Measurements from ENCODE around the gene TMEM259. TPM values are rescaled to one million over a fixed set of nuclear protein-coding genes. Genes with fewer than 3 reads are reported as not detected.
A peak's percentile ranks its signal among the peaks of the same experiment; 100 is the strongest.

The TMEM259 gene
- total and polyA plus RNA-seq, 2 of the 13 experiments (the other 11 are each of a cell fraction or from before 2014, with no cell fraction given), result 64.7 to 164 TPM

GRCh38 chr19:980133-980998, 40.6 kb downstream of the TMEM259 start (continued):
- TF ChIP-seq HNF1B (CRISPR knock-in tag; IDR thresholded peaks at IDR 0.05), result peak; percentile 89
- TF ChIP-seq TGIF2 (CRISPR knock-in tag; IDR thresholded peaks at IDR 0.05), result peak; percentile 78
- TF ChIP-seq ATAD3A (CRISPR knock-in tag; IDR thresholded peaks at IDR 0.05), result no peak
- no peak; the same call in 1 of the 2 replicates for TF ChIP-seq ZNF780A (CRISPR knock-in tag; IDR thresholded peaks at IDR 0.05)
- TF ChIP-seq HNRNPL (IDR thresholded peaks at IDR 0.05; ENCODE audit: low read depth, low read length), result peak; percentile 83; the same call in 1 of the 2 replicates
- peak; percentile 88 for TF ChIP-seq PRDM10 (CRISPR knock-in tag; IDR thresholded peaks at IDR 0.05; ENCODE audit: low read depth)
- TF ChIP-seq ZNF230 (CRISPR knock-in tag; IDR thresholded peaks at IDR 0.05), result no peak
- peak; percentile 49; the same call in 1 of the 2 replicates for TF ChIP-seq E2F1 (CRISPR knock-in tag; IDR thresholded peaks at IDR 0.05)
- no peak for TF ChIP-seq ZNF256 (CRISPR knock-in tag; conservative IDR thresholded peaks at IDR 0.05)
- peak; percentile 94; the same call in 1 of the 2 replicates for TF ChIP-seq ZKSCAN8 (CRISPR knock-in tag; IDR thresholded peaks at IDR 0.05; ENCODE audit: borderline replicate concordance)
- 0 out of 2 replicates have a peak, but pooled peaks have one; percentile 27 for TF ChIP-seq MYNN (CRISPR knock-in tag; IDR thresholded peaks at IDR 0.05; ENCODE audit: low read depth)
- peak; percentile 98 for TF ChIP-seq ZBTB38 (CRISPR knock-in tag; IDR thresholded peaks at IDR 0.05)
- no peak for TF ChIP-seq ZNF569 (CRISPR knock-in tag; IDR thresholded peaks at IDR 0.05; ENCODE audit: borderline replicate concordance)
- peak; percentile 44; the same call in 1 of the 2 replicates for TF ChIP-seq CREB1 (IDR thresholded peaks at IDR 0.05)
- no peak for TF ChIP-seq CREB1 (CRISPR knock-in tag; IDR thresholded peaks at IDR 0.05)
- peak; percentile 60; the same call in 1 of the 2 replicates for TF ChIP-seq ZSCAN9 (CRISPR knock-in tag; IDR thresholded peaks at IDR 0.05; ENCODE audit: borderline replicate concordance)
- TF ChIP-seq GPBP1L1 (CRISPR knock-in tag; IDR thresholded peaks at IDR 0.05), result no peak
- TF ChIP-seq DMTF1 (CRISPR knock-in tag; IDR thresholded peaks at IDR 0.05), result no peak

Measured in HepG2 (cell line).